Astrocyte of the spinal cord (primary cell): ENCODE results near the gene PHF23.
A peak's percentile ranks its signal among the peaks of the same experiment; 100 is the strongest.

Source experiments
- DNase-seq: peaks from one replicate; pipeline ENCODE4 v3.0.0; 2011; ENCODE audit warnings: low read depth, low spot score
- H3K4me3 ChIP-seq: 2 replicates; pipeline ENCODE4 v1.5.1; 2011; ENCODE audit warnings: low read depth, mild to moderate bottlenecking, low read length, moderate library complexity
- in situ Hi-C: cut with HindIII; loops from 2 replicates; pipeline ENCODE4 v1.10.0; 2017; ENCODE audit warnings: low sequenced_read_pairs
- TF ChIP-seq, protein P1 (sequence below): IDR thresholded peaks from 2 replicates; pipeline ENCODE4 v1.5.1; 2012; ENCODE audit warnings: low read depth, mild to moderate bottlenecking, low read length, inconsistent platforms

The PHF23 gene

DNA sequence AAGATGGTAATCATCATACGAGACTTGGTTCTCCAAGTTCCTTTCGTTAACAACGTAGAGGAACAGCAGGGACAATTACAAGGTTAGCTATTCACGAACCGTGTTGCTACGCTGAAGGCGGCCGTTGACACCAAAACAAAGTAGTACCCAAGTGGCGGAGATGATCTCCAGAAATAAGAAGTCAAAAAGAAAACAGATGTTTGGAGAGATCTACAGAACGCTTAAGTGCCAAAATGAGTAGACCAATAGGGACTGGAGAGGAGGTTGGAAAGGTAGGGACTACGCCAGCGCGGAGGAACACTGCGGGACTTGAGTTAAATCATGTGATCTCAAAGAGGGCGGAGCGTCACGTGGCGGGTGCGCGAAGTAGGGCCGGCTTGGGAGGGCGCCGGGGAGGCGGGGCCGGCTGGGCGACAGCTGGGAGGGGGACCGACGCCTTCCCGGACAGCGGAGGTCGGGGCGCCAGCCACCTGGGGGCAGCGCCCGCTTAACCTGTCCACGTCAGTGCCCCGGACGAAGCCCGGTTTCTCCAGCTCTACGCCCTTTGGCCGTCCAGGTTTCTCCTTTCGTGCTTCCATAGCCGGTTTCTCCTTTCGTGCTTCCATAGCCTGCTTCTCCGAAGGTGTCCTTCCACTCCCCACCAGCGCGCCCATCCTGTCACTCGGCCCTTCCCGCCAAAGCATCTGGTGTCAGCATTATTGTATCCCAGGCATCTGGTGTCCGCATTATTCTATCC, 3.6 kb upstream of the PHF23 start:
- TF ChIP-seq, protein P1, sequence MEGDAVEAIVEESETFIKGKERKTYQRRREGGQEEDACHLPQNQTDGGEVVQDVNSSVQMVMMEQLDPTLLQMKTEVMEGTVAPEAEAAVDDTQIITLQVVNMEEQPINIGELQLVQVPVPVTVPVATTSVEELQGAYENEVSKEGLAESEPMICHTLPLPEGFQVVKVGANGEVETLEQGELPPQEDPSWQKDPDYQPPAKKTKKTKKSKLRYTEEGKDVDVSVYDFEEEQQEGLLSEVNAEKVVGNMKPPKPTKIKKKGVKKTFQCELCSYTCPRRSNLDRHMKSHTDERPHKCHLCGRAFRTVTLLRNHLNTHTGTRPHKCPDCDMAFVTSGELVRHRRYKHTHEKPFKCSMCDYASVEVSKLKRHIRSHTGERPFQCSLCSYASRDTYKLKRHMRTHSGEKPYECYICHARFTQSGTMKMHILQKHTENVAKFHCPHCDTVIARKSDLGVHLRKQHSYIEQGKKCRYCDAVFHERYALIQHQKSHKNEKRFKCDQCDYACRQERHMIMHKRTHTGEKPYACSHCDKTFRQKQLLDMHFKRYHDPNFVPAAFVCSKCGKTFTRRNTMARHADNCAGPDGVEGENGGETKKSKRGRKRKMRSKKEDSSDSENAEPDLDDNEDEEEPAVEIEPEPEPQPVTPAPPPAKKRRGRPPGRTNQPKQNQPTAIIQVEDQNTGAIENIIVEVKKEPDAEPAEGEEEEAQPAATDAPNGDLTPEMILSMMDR = no peak
- peak; percentile 97 for DNase-seq
- in situ Hi-C loops = no loop called here
- peak overlapping the region; percentile 96 for H3K4me3 ChIP-seq

DNA sequence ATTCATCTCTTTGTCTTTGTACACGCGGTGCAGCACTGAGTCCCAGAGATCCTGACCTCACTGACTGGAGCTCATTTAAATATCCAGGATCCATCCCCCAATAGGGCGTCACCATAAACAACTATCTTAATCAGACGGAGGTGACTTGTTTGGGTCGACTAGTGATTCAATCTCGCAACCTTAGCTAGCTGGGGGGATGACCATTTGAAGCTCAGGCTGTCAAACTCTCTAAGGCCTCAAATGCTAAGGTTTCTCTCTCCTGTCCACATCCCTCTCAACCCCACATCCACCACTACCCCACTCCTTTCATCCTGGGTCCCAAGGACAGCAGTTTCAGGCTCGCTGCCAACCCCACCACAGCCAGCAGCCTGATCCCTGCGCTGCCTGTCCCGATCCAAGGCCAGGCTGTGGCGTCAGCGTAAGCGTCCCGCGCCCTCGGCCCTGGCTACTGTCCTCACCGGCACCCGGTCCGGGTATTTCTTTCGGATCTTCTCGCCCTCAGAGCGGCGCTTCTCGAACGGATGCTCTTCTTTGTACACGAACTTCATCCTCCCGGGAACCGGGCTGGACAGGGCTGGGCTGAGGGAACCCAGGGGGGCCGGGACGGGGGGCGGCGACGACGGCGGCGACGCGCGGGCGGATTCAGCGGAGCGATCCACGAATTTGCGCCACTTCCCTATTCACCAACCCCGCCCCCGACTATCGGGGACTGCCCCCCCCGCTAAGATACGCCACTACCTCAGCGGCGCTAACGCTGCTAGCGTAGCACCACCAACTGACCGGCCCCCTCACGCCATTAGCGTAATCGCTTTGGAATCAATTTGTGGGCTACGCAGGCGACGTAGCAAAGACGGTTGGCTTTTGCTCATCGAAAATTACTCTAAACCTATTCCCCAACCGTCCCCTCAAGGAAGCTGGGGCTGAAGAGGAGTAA, 2.8 kb upstream of the PHF23 start, which contains the start of gene GABARAP:
GABARAP (minus strand) TSS at position 667 of the 934 bp plus-strand sequence; CDS start at position 548, 119 bp downstream.
- TF ChIP-seq, protein P1 = no peak
- peak; percentile 95 for DNase-seq
- H3K4me3 ChIP-seq = peak within 1 kb of the TSS; percentile 96
- in situ Hi-C loops = no loop called here

DNA sequence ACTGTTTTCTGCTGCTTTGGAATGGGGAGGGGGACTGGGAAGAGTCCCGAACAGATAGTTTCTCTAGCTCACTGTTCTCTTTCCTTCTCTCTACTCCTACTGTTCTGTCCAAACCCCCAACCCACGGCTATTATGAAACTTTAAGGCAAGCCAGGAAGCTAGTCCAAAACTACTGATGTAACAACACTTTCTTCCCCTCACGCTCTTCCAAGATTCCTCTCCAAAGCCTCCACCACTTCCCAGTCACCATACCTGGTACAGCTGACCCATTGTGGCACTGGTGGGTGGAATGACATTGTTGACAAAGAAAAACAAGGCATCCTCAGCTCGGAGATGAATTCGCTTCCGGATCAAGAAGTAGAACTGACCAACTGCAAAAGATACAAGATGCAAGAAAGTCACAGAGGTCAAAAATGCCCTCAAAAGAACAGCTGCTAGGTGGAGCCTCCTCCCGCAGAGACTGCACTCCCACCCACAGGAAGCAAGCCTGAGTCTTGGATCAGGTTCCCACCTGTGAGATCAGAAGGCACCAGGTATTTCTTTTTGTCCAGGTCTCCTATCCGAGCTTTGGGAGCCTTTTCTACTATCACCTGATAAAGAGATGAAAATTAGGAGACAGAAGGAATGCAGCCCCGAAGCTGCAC, 2.0 kb upstream of the PHF23 start:
- TF ChIP-seq, protein P1 = no peak
- H3K4me3 ChIP-seq = peak overlapping the region; percentile 96
- no peak for DNase-seq
- in situ Hi-C loops = no loop called here

DNA sequence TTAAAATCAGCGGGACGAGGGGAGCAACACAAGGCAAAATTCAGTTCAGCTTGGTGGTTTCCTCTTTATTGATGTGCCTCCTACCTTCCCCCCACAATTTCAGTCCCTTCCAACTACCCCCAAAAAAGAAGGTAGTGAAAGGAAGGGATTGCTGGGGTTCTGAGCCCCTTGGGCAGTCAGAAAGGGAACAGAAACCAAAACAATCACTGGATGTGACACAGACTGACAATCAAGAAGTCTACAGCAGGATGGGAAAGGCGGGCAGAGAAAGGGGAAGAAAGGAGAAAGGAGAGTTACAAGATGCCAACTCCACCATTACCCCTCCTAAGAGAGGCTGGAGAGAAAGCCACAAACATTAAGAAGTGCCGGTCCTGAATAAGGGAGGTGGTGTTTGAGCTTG, 1.1 kb upstream of the PHF23 start:
- in situ Hi-C loops = no loop called here
- TF ChIP-seq, protein P1 = no peak
- peak overlapping the region; percentile 12 for H3K4me3 ChIP-seq
- no peak for DNase-seq

DNA sequence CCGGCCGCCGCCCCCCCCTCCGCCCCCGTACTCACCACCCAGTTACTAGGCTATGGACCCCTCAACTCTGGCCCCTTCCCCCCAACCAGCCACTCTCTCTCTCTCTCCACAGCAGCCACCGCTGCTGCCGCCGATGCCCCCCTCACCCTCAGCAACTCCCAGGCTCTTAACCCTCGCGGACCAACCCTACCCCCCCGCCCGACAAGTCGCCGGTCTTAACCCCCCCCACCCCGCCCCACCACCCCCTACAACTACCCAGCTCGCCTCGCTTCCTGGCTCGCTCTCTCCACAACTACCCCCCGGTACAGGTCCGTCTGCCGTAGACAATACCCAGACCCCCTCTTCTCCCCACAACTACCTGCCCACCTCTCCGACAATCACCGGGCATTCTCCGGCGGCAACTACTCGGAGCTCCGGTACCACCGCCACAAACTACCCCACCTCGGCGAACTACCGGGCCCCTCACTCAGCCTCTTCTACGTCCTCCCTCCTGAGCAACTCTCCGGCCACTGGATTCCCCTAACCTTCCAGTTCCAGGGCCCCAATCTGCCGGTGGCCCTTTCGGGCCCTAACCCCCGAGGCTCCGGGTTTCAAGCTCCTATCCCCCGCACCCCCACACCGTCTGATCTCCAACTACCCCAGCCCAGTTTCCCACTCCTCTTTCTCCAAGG, 702 bp downstream of the PHF23 start:
- DNase-seq = no peak
- peak overlapping the region; percentile 98 for H3K4me3 ChIP-seq
- TF ChIP-seq, protein P1 = no peak
- in situ Hi-C loops = no loop called here
